HG03060 (cell line): ENCODE results near the gene SERPINH1.

Source experiments
- ATAC-seq: cut with Tn5 transposase; IDR thresholded peaks from one replicate; pipeline ENCODE4 v1.9.1; 2021; ENCODE audit warnings: low read depth, moderate number of reproducible peaks; ENCODE audit not compliant: unreplicated experiment

Gene SERPINH1

GRCh38 chr11:75594211-75594610 is 32.2 kb downstream of the SERPINH1 start:
- ATAC-seq, result no peak

- ATAC-seq, result no peak
Observed at GRCh38 chr11:75595429-75595828, 33.4 kb downstream of the SERPINH1 start.

GRCh38 chr11:75596914-75597313 is 34.9 kb downstream of the SERPINH1 start:
- ATAC-seq, result no peak

GRCh38 chr11:75597636-75598035 is 35.6 kb downstream of the SERPINH1 start:
- ATAC-seq, result no peak

- ATAC-seq, result no peak
Observed at GRCh38 chr11:75598264-75598663, 36.2 kb downstream of the SERPINH1 start.

GRCh38 chr11:75598900-75599299 is 36.8 kb downstream of the SERPINH1 start:
- ATAC-seq, result no peak

- no peak for ATAC-seq
Observed at GRCh38 chr11:75600356-75600755, 38.3 kb downstream of the SERPINH1 start.

- no peak for ATAC-seq
Observed at GRCh38 chr11:75601494-75601893, 39.4 kb downstream of the SERPINH1 start.

GRCh38 chr11:75602951-75603350 is 40.9 kb downstream of the SERPINH1 start:
- ATAC-seq, result no peak

- no peak for ATAC-seq
Observed at GRCh38 chr11:75603791-75604736, 42.0 kb downstream of the SERPINH1 start.

- ATAC-seq, result no peak
Observed at GRCh38 chr11:75606099-75606498, 44.0 kb downstream of the SERPINH1 start.

- no peak for ATAC-seq
Observed at GRCh38 chr11:75611823-75612222, 49.8 kb downstream of the SERPINH1 start.

- ATAC-seq, result no peak
Observed at GRCh38 chr11:75615751-75616150, 53.7 kb downstream of the SERPINH1 start.

- ATAC-seq, result no peak
Observed at GRCh38 chr11:75616281-75616680, 54.2 kb downstream of the SERPINH1 start.
